GM18519 (cell line): ENCODE measurements around the gene SLC3A2.

ENCODE experiments used
- ATAC-seq: cut with Tn5 transposase; IDR thresholded peaks from one replicate; pipeline ENCODE4 v1.9.1; 2021; ENCODE audit warnings: mild to moderate bottlenecking, moderate library complexity; ENCODE audit not compliant: unreplicated experiment, low FRiP score

The SLC3A2 gene

GRCh38 chr11:62879235-62879978 is 1.3 kb upstream of the SLC3A2 start:
- no peak for ATAC-seq

GRCh38 chr11:62880231-62880802 is 379 bp upstream of the SLC3A2 start:
- ATAC-seq, result no peak

DNA sequence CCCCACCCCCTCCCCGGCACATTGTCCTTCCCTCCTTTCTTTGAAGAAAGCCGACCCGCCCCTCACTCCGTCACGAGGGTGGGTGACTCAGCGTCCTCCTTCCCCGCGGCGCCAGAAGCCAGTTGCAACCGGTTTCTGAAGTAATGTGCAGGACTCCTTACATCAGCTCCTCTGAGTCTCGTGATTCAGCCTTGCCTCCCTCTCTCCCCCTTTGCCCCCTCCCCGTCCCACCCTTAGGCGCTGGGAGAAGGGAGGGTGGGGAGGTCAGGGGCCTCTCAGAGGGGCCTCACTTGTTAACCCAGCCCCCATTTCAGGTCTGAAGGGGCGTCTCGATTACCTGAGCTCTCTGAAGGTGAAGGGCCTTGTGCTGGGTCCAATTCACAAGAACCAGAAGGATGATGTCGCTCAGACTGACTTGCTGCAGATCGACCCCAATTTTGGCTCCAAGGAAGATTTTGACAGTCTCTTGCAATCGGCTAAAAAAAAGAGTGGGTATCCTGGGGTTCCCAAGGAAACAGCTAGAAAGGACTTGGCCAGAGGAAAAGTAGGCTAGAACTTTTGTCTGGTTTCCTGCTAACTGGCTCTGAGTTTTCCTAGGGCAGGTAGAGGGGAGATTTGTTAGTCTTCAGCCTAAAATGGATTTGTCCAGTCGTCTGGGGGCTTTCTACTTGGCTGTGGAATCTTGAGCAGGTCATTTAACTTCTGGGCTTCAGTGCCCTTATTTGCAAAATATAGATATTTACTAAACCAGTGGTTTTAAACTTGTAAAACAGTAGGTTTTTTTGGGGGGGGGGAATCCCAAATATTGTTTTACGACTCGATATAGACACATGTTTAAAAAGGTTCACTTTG is 1.1 kb downstream of the SLC3A2 start:
- peak; percentile 23 for ATAC-seq

GRCh38 chr11:62882431-62882749 is 1.7 kb downstream of the SLC3A2 start:
- no peak for ATAC-seq

- no peak for ATAC-seq
These were observed 2.2 kb downstream of the SLC3A2 start for GRCh38 chr11:62882788-62883501.

- ATAC-seq, result no peak
These were observed 3.0 kb downstream of the SLC3A2 start for GRCh38 chr11:62883673-62884072.

DNA sequence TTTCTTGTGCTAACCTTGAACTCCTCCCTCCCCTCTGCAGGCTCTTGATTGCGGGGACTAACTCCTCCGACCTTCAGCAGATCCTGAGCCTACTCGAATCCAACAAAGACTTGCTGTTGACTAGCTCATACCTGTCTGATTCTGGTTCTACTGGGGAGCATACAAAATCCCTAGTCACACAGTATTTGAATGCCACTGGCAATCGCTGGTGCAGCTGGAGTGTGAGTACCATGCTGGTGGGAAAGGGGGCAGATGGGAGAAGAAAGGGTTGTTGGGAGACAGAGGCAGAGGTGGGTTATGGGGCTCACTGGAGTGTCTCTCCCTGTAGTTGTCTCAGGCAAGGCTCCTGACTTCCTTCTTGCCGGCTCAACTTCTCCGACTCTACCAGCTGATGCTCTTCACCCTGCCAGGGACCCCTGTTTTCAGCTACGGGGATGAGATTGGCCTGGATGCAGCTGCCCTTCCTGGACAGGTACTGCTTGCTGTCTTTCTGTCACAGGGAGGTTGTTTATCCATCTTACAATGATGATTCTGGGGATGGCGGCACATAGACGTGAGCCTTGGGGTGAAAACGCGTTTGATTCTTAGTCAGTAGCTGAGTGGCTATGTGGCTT is 4.5 kb downstream of the SLC3A2 start:
- no peak for ATAC-seq

- no peak for ATAC-seq
These were observed 7.7 kb downstream of the SLC3A2 start for GRCh38 chr11:62888406-62888805.

DNA sequence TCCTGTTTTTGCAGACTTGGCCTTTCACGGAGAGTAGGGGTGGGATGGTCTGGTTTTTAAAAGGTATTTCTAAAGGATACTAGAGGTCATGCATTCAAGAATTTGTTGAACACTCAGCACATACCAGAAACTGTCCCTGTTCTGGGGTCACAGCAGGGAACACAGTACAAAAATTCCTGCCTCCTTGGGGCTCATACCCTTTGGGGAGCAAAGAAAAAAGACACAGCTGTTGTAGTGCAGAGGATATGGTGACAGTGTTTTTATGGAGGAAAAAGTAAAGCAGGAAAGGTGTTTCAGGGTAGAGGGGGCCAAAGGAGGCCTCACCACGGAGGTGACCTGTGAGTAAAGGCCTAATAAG is 8.4 kb downstream of the SLC3A2 start:
- ATAC-seq, result no peak

GRCh38 chr11:62889484-62890437 is 9.1 kb downstream of the SLC3A2 start:
- ATAC-seq, result no peak

GRCh38 chr11:62892077-62892922 is 11.6 kb downstream of the SLC3A2 start:
- ATAC-seq, result no peak

DNA sequence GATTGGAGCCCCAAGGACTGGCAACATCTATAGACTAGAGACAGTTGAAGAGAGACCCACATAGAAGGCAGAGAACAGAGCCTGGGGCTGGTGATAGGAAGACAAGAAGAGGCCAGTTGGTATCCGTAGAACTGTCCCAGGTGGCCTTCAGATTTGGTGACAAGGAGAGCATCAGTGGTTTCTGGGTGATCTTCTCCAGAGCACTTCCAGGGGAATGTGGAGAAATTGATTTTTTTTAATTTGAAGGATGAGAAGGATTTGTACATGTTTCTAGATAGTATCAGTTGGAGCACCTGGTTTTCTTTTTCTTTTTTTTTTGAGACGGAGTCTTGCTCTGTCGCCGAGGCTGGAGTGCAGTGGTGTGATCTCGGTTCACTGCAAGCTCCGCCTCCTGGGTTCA is 14.8 kb downstream of the SLC3A2 start:
- ATAC-seq, result no peak

GRCh38 chr11:62896049-62896448 is 15.4 kb downstream of the SLC3A2 start:
- ATAC-seq, result no peak

- no peak for ATAC-seq
These were observed 16.6 kb downstream of the SLC3A2 start for GRCh38 chr11:62897311-62897710.

GRCh38 chr11:62898027-62898426 is 17.3 kb downstream of the SLC3A2 start:
- ATAC-seq, result no peak

DNA sequence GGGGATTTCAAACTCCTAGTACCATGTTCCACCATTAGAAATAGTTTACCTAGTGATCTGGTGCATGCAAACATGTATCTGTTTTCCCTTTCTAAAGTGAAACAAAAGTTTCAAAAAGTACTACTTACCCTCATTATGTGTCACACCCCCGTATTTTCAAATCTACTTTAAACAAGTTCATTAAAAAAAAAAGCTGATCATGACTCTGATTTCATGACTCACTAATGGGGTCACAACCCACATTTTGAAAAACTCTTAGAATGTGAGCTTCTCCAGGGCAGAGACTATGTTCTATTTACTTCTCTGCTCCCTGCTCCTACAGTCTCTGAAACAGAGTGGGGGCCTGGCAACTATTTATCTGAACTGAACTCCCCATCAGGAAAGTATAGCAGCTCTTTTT is 22.2 kb downstream of the SLC3A2 start:
- no peak for ATAC-seq

- no peak for ATAC-seq
These were observed 24.6 kb downstream of the SLC3A2 start for GRCh38 chr11:62905296-62905695.

GRCh38 chr11:62905927-62906531 is 25.3 kb downstream of the SLC3A2 start:
- ATAC-seq, result no peak
